Erythroblast (primary cell): ENCODE measurements around the gene TPSB2.
A peak's percentile ranks its signal among the peaks of the same experiment; 100 is the strongest.
"Not testable (repeated sequence)": the region's sequence is repeated elsewhere in the genome, so short reads cannot be mapped to it uniquely, and the experiment has no call there.

ENCODE experiments used
- DNase-seq, 2 experiments: peaks; one replicate each; lab custom pipeline; 2025; lab: John Stamatoyannopoulos, UW
- GATA1 ChIP-seq: IDR thresholded peaks from 2 replicates; pipeline ENCODE4 v1.6.1; 2011; ENCODE audit warnings: low read depth, mild to moderate bottlenecking, control low read depth, low read length, moderate library complexity
- POLR2A ChIP-seq: IDR thresholded peaks from 2 replicates; pipeline ENCODE4 v1.6.1; 2011; ENCODE audit warnings: mild to moderate bottlenecking, low read length

TPSB2 gene

DNA sequence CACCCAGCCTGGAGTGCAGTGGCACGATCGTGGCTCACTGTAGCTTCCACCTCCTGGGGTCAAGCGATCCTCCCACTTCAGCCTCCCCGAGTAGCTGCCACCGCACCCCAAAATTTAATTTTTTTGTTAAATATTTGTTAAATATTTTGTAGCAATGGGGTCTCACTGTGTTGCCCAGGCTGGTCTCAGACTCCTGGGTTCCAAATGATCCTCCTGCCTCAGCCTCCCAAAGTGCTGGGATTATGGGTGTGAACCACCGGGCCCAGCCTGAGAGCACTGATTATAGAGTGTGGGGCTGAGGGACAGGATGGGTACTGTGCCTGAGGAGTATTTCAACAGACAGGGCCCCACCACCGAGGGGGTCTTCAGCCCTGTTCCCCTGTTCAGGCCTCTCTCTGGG, 40.5 kb downstream of the TPSB2 start:
- TF ChIP-seq POLR2A (no peak), GATA1 (no peak)
- DNase-seq, result no peak

DNA sequence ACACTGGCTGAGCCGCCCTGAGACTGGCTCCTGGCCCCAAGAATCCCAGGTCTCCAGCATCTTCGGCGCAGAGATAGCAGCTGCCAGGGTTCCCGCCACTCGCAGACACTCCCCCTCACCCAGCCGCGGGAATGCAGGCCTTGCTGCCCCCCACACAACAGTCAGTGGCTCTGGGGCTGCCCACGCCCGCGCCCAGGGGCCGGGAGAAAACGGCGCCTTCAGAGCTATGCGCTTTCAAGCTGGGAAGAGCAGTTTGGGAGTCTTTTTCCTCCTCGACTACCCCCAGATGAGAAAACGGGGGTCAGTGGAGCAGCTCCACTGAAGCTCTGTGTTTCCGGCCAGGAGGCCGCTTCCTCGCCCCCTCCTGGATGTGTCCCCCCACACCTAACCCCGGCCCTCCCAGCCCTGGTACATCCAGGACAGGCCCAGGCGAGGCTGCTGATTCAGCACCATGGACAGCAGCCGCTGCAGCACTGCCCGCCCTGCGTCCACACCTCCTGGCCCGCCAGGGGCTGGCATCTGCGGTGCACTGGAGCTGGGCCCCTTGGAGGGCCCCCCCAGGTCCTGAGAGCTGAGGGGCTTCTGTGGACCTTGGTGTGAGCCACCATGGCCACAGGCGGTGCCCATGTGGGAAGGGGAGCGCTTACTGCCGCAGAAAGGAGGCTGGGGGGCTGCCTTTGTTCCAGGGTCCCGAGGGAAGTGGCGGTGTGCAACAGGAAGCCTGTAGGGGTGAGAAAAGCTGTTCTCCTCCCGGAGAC, 41.4 kb downstream of the TPSB2 start:
- TF ChIP-seq GATA1 (no peak), POLR2A (peak; percentile 8)
- DNase-seq, result peak; percentile 48 to 72

DNA sequence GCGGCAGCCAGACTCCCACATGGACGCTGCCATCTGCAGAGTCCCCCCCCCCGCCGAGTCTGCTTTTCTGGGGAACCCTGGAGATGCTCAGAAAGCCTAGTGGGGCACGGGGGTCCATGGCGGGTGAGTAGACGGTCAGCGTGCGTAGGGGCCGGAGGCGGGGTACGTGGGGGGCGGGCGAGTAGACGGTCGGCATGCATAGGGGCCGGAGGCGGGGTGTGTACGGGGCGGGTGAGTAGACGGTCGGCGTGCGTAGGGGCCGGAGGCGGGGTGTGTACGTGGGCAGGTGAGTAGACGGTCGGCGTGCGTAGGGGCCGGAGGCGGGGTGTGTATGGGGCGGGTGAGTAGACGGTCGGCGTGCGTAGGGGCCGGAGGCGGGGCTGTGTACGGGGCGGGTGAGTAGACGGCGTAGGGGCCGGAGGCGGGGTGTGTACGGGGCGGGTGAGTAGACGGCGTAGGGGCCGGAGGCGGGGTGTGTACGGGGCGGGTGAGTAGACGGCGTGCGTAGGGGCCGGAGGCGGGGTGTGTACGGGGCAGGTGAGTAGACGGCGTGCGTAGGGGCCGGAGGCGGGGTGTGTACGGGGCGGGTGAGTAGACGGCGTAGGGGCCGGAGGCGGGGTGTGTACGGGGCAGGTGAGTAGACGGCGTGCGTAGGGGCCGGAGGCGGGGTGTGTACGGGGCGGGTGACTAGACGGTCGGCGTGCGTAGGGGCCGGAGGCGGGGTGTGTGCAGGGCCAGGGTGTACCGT, 44.4 kb downstream of the TPSB2 start:
- not testable (repeated sequence) for DNase-seq

GRCh38 chr16:1184980-1185379, 45.0 kb downstream of the TPSB2 start:
- DNase-seq, result no peak
- TF ChIP-seq GATA1 (no peak), POLR2A (no peak)

DNA sequence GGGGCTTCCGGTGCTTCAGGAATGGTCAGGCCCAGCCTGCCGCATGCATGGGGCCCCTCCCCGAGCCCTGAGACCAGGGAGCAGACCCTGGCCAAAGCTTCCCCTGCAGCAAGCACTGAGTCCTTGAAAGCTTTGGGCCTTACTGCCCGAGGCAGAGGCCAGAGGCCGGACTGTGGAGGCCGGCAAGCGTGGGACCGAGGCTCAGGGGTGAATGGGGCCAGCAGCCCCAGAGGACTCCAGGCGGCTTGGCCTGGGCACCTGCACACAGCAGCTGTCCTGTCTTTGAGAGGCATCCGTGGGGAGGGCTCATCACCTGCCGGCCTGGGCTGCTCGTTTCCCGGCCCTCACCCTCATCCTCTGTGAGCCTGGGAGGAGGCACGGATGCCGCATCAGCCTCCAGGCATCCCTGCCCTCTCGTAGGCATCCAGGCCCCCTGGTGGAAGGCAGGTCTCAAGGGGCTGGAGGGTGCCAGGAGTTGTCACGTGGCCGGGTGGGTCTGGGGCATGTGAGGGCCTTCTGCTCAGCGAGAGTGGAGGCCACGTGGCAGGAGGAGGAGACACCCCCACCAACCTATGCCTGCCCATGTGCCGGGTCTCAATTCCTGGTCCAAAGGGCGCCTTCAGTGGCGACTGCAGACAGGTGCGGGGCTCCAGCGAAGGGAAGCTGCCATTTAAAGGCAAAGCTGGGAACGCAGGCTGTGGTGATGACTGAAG, 45.7 kb downstream of the TPSB2 start:
- no peak for TF ChIP-seq GATA1
- TF ChIP-seq POLR2A, result no peak
- no peak for DNase-seq

GRCh38 chr16:1182950-1183907, 46.8 kb downstream of the TPSB2 start:
- DNase-seq, result no peak
- TF ChIP-seq POLR2A (no peak), GATA1 (no peak)

- DNase-seq, result no peak
- TF ChIP-seq GATA1 (no peak), POLR2A (no peak)
Observed at GRCh38 chr16:1182316-1182671, 47.7 kb downstream of the TPSB2 start.

DNA sequence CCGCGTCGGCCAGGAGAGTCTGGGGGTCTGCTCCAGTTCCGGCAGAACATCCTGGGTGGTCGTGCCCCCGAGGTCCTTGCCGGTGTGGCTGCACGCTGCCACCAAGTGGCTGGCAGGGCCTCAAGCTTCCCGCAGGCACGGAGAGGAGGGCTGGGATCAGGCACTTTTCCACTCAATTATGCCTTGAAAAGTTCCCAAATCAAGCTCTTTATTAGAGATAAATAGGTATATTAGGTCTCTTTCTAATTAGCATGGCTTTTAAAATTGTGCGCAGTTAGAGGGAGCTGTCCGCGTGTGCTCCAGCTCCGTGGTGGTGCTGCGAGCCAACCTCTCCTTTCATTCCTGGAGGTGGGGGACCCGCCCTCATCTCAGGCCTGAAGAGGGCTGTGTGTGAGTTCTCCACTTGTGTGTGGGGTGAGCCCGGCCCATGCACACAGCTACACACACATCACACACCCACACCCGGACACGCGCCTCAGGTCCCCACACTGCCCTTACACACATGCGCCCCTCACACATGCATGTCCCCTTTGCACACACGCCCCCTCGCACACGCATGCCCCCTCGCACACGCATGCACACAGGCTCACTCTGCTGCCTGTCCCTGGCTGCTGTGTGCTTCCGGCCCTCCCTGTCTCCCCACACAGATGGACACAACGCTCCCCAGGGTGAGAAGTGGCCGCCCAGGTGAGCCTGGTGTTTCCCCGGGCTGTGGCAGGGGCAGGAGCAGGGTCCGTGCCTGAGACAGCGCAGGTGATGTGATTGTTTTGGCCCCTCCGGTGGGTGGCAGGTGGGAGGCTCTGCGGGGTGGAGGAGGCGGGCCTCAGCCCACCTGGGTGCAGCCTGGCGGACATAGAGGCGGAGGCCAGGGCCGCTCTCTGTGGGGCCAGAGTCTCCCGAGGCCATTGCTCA, 48.3 kb downstream of the TPSB2 start:
- DNase-seq, result no peak
- TF ChIP-seq GATA1 (no peak), POLR2A (no peak)

DNA sequence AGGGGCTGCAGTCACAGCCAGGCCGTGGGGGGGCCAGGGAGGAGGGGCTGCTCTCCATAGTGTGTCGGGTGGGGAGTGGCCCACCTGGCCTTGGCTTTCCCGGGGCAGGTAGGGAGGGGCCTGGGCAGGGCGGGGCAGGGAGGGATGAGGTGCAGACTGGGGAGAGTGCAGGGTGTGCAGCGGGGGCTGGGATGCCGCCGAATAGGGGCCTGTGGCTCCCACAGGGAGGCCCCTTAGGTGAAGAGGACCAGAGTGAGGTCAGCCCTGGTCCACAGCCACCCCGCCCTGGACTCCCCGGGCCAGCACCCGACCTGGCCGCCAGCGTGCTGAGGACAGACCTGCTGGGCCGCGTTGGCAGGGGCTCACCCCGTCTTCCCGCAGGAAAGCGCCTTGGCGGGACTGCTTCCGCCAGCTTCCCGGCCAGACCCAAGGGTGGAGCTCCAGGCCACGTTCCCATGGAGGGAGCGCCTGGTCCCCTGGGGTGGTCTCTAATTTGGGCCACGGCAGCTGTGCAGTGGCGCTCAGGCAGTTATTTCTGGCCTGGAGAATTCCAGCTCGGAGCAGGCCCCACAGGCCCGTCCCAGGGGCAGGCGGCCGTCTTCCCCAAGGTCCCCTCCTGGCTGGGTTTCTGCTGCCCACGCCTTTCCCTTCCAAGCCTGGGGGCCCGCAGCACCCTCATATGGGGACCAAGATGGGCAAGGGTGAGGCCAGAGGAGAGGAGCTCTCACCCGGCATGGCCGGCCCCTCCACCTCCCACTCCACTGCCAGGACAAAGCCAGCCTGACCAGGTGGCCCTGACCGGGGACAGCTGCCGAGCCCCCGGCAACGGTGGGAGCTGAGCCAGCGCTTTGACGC, 49.2 kb downstream of the TPSB2 start:
- no peak for DNase-seq
- no peak for TF ChIP-seq GATA1
- no peak for TF ChIP-seq POLR2A
